HepG2 (cell line): ENCODE results near the gene PPP1R13L. TPM values are rescaled to one million over a fixed set of nuclear protein-coding genes. Genes with fewer than 3 reads are reported as not detected.
A peak's percentile ranks its signal among the peaks of the same experiment; 100 is the strongest.

Source experiments
- ADNP ChIP-seq: sonication (generic); formaldehyde crosslinking; IDR thresholded peaks from 2 replicates; pipeline ENCODE4 v1.4.0; 2020; ENCODE audit warnings: missing genetic modification reagents
- ASH2L ChIP-seq: fragments of 300-600, 200-600 bp; sonication (generic); IDR thresholded peaks from 2 replicates; pipeline ENCODE4 v1.7.0; 2017; ENCODE audit warnings: low read depth, mild to moderate bottlenecking, moderate library complexity, mixed read lengths, low read length; ENCODE audit not compliant: insufficient read length
- ATM ChIP-seq: fragments of 450-650 bp; IDR thresholded peaks from 2 replicates; pipeline ENCODE4 v1.7.1; 2017; ENCODE audit warnings: mild to moderate bottlenecking, borderline replicate concordance
- CCAR2 ChIP-seq: fragments of 200-400 bp; formaldehyde crosslinking; optimal IDR thresholded peaks from 2 replicates; pipeline ENCODE3; 2018; ENCODE audit warnings: low read depth, mild to moderate bottlenecking, low read length, moderate library complexity
- FOXO1 ChIP-seq: sonication (generic); formaldehyde crosslinking; IDR thresholded peaks from 2 replicates; pipeline ENCODE4 v1.4.0; 2020; ENCODE audit warnings: missing genetic modification reagents
- HNRNPH1 ChIP-seq: fragments of 200-400 bp; formaldehyde crosslinking; optimal IDR thresholded peaks from 2 replicates; pipeline ENCODE3; 2017; ENCODE audit warnings: mild to moderate bottlenecking, low read depth, low read length
- MAFK ChIP-seq, 2 experiments: IDR thresholded peaks in 1 of 2; conservative IDR thresholded peaks in 1 of 2; 2 replicates each; pipeline ENCODE4 v1.6.1; 2011; ENCODE audit warnings: improper control_type of control experiment in 2 of 2, low read length in 2 of 2
- NFIB ChIP-seq: sonication (generic); formaldehyde crosslinking; IDR thresholded peaks from 2 replicates; pipeline ENCODE4 v1.9.0; 2021; ENCODE audit warnings: missing genetic modification reagents, mild to moderate bottlenecking, borderline replicate concordance
- NFKBIZ ChIP-seq: IDR thresholded peaks from 2 replicates; pipeline ENCODE4 v1.6.1; 2018; ENCODE audit warnings: missing genetic modification reagents, missing compliant biosample characterization
- RFX1 ChIP-seq: fragments of 450-650 bp; IDR thresholded peaks from 2 replicates; pipeline ENCODE4 v1.6.1; 2017
- RXRB ChIP-seq: IDR thresholded peaks from 2 replicates; pipeline ENCODE4 v1.6.1; 2016; ENCODE audit warnings: borderline replicate concordance, missing genetic modification reagents, missing compliant biosample characterization
- SKI ChIP-seq: fragments of 450-650 bp; IDR thresholded peaks from one replicate; pipeline ENCODE4 v1.6.1; 2018; ENCODE audit warnings: mild to moderate bottlenecking; ENCODE audit not compliant: partially characterized antibody
- TARDBP ChIP-seq: sonication (generic); formaldehyde crosslinking; IDR thresholded peaks from 2 replicates; pipeline ENCODE4 v1.8.0; 2022; ENCODE audit warnings: mild to moderate bottlenecking, missing genetic modification reagents
- ZBTB7B ChIP-seq: sonication (generic); formaldehyde crosslinking; IDR thresholded peaks from 2 replicates; pipeline ENCODE4 v1.4.0; 2020; ENCODE audit warnings: missing genetic modification reagents
- ZFAT ChIP-seq: sonication (generic); formaldehyde crosslinking; conservative IDR thresholded peaks from 2 replicates; pipeline ENCODE4 v1.8.1; 2023; ENCODE audit warnings: missing genetic modification reagents, inconsistent platforms
- ZFP82 ChIP-seq: sonication (generic); formaldehyde crosslinking; IDR thresholded peaks from 2 replicates; pipeline ENCODE4 v1.5.1; 2020; ENCODE audit warnings: mild to moderate bottlenecking, missing genetic modification reagents, borderline replicate concordance
- ZNF12 ChIP-seq: sonication (generic); formaldehyde crosslinking; IDR thresholded peaks from 2 replicates; pipeline ENCODE4 v1.5.0; 2020; ENCODE audit warnings: missing genetic modification reagents
- ZNF224 ChIP-seq: sonication (generic); formaldehyde crosslinking; IDR thresholded peaks from 2 replicates; pipeline ENCODE4 v1.5.0; 2020; ENCODE audit warnings: mild to moderate bottlenecking, missing genetic modification reagents
- ZNF274 ChIP-seq: sonication (generic); formaldehyde crosslinking; IDR thresholded peaks from 2 replicates; pipeline ENCODE4 v1.5.1; 2020; ENCODE audit warnings: mild to moderate bottlenecking, missing genetic modification reagents
- ZNF275 ChIP-seq: sonication (generic); formaldehyde crosslinking; IDR thresholded peaks from 2 replicates; pipeline ENCODE4 v1.8.0; 2022; ENCODE audit warnings: missing genetic modification reagents, mild to moderate bottlenecking, inconsistent platforms, borderline replicate concordance
- ZNF30 ChIP-seq: sonication (generic); formaldehyde crosslinking; IDR thresholded peaks from 2 replicates; pipeline ENCODE4 v1.5.0; 2020; ENCODE audit warnings: mild to moderate bottlenecking, missing genetic modification reagents
- ZNF333 ChIP-seq: sonication (generic); formaldehyde crosslinking; IDR thresholded peaks from 2 replicates; pipeline ENCODE4 v1.4.0; 2020; ENCODE audit warnings: mild to moderate bottlenecking, missing genetic modification reagents, borderline replicate concordance
- ZNF382 ChIP-seq: sonication (generic); formaldehyde crosslinking; IDR thresholded peaks from 2 replicates; pipeline ENCODE4 v1.5.0; 2020; ENCODE audit warnings: missing genetic modification reagents, mild to moderate bottlenecking, borderline replicate concordance
- ZNF446 ChIP-seq: sonication (generic); formaldehyde crosslinking; IDR thresholded peaks from 2 replicates; pipeline ENCODE4 v1.5.0; 2020; ENCODE audit warnings: mild to moderate bottlenecking, missing genetic modification reagents
- ZNF605 ChIP-seq: sonication (generic); formaldehyde crosslinking; IDR thresholded peaks from 2 replicates; pipeline ENCODE4 v1.8.0; 2022; ENCODE audit warnings: mild to moderate bottlenecking, missing genetic modification reagents
- ZNF670 ChIP-seq: sonication (generic); formaldehyde crosslinking; IDR thresholded peaks from 2 replicates; pipeline ENCODE4 v1.8.0; 2022; ENCODE audit warnings: mild to moderate bottlenecking, missing genetic modification reagents, borderline replicate concordance
- ZUFSP ChIP-seq: sonication (generic); formaldehyde crosslinking; IDR thresholded peaks from 2 replicates; pipeline ENCODE4 v1.9.0; 2021; ENCODE audit warnings: missing genetic modification reagents, mild to moderate bottlenecking, borderline replicate concordance
- polyA plus RNA-seq, 8 experiments: library from polyadenylated mRNA; depleted of rRNA in 3 of 8; stranded (reverse) in 7 of 8; unstranded in 1 of 8; fragments of >200 nt; fragmentation: Illumina TruSeq in 4 of 8; extraction: Trizol in 4 of 8; gene quantifications; 2 replicates each; pipeline versions ENCODE4 v1.2.1 to v1.2.3, GENCODE V29; 2011 to 2016; ENCODE audit warnings: low read depth in 4 of 8, missing spikeins in 1 of 8, mixed read lengths in 1 of 8; ENCODE audit not compliant: insufficient read depth in 1 of 8
- total RNA-seq, 5 experiments: library from RNA; depleted of rRNA; stranded (reverse); fragments of >200 nt; fragmentation: Illumina TruSeq; extraction: Trizol; gene quantifications; 2 replicates each; pipeline ENCODE4 v1.2.3, GENCODE V29; 2016; ENCODE audit warnings: low read depth in 1 of 5
- TF ChIP-seq, protein P1 (sequence below): sonication (generic); formaldehyde crosslinking; IDR thresholded peaks from 2 replicates; pipeline ENCODE4 v1.8.0; 2022; ENCODE audit warnings: missing genetic modification reagents, mild to moderate bottlenecking, borderline replicate concordance

The PPP1R13L gene
- total and polyA plus RNA-seq, 2 of the 13 experiments (the other 11 are each of a cell fraction or from before 2014, with no cell fraction given) = 1.3 to 6.6 TPM

GRCh38 chr19:45439569-45440258, 34.8 kb upstream of the PPP1R13L start (continued):
- TF ChIP-seq ZFP82 (no peak), ASH2L (no peak), ZNF382 (CRISPR knock-in tag) (no peak), NFIB (CRISPR knock-in tag) (no peak), ZNF12 (CRISPR knock-in tag) (no peak), RXRB (CRISPR knock-in tag) (no peak), ZUFSP (CRISPR knock-in tag) (no peak), ZFAT (CRISPR knock-in tag) (no peak), ATM (no peak), HNRNPH1 (no peak), CCAR2 (no peak), ZNF605 (CRISPR knock-in tag) (no peak), NFKBIZ (CRISPR knock-in tag) (no peak), ADNP (no peak), ZNF30 (no peak), ZNF333 (CRISPR knock-in tag) (peak; percentile 35; the same call in 1 of the 2 replicates), ZNF446 (CRISPR knock-in tag) (no peak), ZBTB7B (CRISPR knock-in tag) (peak; percentile 32; the same call in 1 of the 2 replicates), FOXO1 (CRISPR knock-in tag) (peak; percentile 44; the same call in 1 of the 2 replicates), ZNF670 (CRISPR knock-in tag) (0 out of 2 replicates have a peak, but pooled peaks have one; percentile 56), ZNF275 (CRISPR knock-in tag) (no peak), SKI (peak; percentile 40), RFX1 (no peak), ZNF274 (CRISPR knock-in tag) (0 out of 2 replicates have a peak, but pooled peaks have one; percentile 39), ZNF224 (CRISPR knock-in tag) (no peak), MAFK (conservative IDR thresholded peaks at IDR 0.05 in 1 of 2, IDR thresholded peaks at IDR 0.05 in 1 of 2; ENCODE audit: low read length in 2 of 2) (no peak), TARDBP (CRISPR knock-in tag) (no peak)
- TF ChIP-seq, protein P1, sequence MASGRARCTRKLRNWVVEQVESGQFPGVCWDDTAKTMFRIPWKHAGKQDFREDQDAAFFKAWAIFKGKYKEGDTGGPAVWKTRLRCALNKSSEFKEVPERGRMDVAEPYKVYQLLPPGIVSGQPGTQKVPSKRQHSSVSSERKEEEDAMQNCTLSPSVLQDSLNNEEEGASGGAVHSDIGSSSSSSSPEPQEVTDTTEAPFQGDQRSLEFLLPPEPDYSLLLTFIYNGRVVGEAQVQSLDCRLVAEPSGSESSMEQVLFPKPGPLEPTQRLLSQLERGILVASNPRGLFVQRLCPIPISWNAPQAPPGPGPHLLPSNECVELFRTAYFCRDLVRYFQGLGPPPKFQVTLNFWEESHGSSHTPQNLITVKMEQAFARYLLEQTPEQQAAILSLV (CRISPR knock-in tag) = no peak
